Measurements from ENCODE around the gene TGM2.

The TGM2 gene

DNA sequence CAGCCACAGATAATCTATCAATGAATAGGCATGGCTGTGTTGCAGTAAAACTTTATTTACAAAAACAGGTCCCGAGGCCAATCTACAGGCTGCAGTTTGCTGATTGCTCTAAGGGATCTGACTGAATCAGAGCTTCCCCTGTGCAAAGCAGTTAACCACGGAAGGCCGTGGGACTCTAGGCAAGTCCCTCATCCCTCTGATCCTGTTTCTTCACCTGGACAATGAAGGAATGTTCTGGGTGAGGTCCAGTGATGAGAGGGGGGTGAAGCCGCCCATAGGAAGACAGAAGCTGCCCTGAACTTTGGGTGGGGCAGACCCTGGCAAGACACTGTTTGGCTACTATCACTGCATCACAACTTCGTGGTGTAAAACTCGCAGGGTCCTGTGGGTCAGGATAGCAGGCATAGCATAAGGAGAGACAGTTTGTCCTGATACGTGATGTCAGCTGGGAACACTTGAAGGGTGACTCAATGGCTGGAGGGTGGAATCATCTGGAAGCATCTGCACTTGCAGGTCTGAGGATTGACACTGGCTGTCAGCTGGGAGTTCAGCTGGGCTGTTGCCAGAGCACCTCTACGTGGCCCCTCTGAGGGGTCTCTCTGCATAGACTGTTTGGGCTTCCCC is 33.3 kb upstream of the TGM2 start:
- no peak for DNase-seq

DNA sequence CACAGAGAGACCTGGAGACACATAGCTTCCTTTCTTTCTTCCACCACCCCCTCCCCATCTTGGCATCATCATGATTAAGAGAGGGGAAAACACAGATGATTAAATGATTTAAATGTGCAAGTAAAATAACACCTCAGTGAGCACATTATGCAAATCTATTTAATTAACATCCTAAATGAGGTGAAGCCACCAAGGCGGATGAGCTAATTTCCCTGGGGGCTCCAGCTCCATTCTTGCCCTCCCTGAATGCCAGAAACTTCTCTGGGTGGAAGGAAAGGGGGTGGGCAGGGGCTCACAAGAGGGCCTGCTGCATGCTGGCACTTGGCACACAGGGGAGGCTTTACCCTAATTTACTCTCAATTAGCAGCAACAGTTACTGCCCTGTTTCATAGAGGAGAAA is 32.5 kb upstream of the TGM2 start:
- DNase-seq: no peak

DNA sequence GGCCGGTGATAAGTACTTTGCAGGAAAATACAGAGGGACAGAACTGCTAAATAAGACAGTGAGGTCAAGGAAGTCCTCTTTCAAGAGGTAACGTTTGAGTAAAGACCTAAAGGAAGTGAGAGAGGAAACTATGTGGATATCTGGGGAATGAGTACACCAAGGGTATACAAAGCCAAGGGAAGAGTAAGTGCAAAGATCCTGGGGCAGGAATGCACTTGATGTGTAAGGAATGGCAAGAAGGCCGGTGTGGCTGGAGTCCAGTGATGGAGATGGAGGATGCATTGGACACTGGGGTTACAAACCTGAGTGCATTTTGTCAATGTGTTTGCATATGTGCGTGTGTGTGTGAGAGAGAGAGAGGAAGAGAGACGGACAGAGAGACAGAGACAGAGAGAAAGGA is 32.1 kb upstream of the TGM2 start:
- no peak for DNase-seq

DNA sequence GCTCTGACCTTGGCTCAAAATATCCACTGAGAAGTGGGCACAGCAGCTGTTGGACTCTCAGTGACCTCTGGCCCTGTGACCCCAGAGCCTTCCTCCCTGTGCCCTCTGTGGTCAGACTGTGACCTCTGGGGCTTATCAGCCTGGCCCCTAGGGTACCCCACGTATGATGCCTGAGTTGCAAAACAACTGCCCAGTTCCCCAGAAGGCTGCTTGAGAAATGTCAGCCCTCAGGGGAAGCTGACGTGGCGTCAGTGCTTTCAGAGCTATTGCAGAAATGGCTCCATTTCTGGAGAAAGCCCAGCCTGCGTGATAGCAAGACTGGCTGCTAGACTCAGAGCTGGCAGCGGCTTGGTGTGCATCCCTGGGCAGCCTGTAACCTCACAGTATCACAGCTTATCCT is 31.5 kb upstream of the TGM2 start:
- DNase-seq: no peak

DNA sequence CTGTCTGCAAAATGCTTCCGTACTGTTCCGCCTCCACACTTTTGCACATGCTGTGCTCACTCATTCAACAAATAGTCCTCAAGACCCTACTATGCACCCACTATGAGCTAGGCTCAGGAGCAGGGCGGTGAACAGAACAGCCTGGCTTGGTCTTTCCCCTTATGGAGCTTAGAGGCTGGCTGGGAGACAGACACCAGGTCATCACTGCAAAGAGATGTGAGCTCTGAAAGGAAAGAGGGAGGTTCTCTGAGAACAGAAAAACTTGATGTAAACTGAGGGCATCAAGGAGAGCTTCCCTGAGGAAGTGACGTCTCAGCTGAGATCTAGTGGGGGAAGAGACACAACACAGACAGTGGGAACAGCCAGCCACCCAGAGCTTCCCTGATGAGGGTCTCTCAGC is 31.0 kb upstream of the TGM2 start:
- no peak for DNase-seq

DNA sequence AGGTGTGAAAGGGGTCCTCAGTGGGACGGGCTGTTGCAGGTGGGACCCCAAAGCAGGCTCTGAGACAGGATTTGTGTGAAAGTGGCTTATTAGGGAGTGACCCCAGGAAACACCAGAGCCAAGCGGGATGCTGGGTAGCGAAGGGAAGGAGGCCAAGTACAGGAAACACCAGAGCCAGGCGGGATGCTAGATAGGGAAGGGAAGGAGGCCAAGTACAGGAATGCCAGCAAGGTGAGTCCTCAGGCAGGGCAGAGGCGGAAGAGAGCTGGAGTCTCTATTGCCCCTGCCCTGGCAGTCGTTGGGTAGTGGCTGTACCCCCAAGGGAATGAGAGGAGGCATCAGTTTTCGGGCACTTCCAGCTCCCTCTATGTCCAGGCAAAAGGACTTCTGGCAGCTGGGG is 30.5 kb upstream of the TGM2 start:
- DNase-seq: no peak

DNA sequence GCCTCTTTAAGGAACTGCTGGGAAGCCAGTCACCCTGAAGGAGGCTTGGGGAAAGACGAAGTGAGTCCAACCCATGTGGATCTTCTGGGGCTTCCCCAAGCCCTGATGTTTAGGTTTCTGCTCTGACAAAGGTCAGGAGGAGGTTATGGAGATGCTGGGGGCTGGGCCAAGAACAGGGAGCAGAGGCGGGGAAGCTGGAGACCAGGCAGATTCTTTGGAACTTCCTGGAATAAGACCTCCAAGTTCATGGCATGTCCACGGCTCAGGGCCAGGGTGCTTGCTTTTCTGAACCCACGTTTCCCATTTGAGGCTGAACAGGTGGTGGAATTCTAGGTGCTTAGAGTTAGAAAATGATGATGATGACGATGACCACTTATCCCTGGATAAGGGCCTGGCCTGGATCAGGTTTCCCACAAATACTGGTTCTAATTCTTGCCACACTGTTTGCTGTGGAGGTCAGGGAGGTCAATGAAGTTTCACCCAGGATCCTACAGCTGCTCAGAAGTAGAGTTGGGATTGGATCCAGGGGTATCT is 30.0 kb upstream of the TGM2 start:
- DNase-seq: no peak

DNA sequence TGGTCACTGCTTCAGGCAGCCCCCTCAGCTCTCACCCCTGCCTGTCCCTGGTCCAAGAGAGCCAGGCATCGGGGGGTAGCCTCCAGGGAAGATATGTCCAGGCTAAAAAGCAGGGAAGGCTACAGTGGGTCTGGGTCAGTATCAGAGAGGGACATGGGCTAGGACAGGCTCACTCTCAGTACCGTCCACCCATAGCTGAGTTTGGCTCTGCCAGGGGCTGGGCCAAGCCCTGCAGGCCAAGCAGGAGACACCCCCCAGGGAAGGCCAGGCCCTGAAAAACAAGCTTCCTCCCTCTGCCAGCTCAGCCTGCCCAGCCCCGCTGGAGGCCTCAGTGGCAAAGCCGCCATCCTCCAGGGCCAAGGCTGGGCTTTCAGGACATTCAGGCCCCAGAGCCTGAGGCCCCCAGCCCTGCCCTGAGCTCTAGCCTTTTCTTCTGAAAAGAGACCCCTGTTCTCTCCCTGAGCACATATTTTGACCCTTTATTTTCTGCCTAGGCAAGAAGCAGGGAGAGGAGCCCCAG is 28.6 kb upstream of the TGM2 start:
- DNase-seq: no peak

DNA sequence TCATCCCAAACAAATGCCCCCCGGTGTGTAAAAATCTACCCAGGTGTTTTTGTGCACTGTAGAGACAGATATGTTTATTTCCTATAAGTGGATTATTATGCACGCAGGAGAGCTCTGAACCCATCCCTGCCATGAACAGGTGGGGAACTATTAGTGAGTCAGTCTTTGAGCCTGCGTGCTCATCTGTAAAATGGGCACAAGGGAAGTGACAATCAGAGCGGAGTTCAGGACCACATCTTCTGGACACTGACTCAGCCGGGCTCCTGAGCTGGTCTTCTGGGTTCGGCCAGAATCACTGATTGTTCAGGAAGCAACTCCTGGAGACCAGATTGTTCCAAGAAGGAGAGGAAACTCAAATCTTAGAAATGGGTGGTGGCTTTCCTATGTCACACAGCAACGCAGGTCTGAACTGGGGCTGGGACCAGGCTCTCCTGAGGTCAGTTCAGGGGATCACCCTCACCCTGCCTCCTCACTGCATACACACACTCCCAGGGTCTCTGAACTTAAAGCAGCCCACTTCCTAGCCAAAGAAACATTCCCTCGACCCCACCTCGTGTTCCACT is 27.3 kb upstream of the TGM2 start:
- no peak for DNase-seq

DNA sequence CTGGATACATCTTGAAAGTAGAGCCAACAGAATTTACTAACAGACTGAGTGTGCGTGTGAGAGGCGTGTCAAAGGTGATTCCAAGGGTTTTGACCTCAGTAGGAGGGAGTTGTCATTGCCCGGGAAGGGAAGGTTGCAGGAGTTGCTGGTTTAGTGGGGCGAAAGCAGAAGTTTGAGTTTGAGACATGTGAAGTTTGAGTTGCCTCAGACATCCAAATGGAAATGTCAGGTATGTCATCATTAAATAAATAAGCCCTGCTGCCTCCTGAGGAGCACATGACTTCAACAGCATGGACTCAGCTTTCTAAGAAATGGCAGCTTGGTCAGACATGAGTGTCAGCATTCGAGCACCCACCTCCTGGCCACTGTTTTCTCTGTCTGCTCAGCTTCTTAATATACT is 26.6 kb upstream of the TGM2 start:
- DNase-seq: no peak

DNA sequence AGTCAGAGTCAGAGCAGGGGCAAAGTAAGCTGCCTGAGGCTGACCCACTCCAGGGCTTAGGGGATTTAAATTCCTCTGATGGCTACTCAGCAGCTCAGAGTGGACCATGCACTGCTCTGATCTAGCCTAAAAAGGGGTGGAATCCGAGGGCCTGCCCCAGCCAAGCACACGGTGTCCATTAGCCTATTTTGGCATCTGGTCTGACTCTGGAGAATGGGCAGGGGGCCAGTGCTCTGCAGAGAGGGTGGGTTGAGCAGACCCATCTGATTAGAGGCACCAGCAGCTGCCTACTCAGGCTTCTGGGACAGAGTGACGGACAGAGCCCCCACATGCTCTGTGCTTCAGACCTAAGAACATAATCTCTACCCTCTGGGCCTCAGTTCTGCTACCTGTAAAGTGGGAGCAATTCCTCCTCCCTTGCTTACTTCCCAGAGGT is 25.9 kb upstream of the TGM2 start:
- no peak for DNase-seq

DNA sequence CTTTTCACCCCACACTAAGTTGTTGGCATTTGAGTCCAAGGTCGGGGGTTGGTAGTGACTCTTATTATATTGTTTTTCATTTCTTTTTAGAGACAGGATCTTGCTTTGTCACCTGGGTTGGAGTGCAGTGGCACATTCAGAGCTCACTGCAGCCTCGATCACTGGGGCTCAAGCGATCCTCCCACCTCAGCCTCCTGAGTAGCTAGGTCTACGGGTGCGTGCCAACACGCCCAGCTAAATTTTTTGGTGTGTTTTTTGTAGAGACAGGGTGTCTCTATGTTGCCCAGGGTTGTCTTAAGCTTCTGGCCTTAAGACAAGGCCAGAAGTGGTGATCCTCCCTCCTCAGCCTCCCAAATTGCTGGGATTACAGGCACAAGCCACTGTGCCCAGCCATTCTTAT is 25.1 kb upstream of the TGM2 start:
- no peak for DNase-seq

DNA sequence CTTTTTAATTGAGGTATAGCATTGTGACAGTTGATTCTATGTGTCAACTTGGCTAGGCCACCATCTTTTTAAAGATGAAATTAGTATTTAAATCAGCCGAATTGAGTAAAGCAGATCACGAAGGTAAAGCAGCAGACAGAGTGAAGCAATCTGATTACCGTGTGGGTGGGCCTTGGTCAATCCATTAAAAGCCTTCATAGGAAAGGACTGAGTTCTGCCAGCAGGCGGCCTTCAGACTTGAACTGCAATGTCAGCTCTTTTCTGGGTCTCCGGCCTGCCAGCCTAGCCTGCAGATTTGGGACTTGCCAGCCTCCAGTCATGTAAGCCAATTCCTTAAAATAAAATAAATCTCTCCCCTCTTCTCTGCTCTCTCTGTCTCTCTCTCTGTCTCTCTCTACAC is 22.4 kb upstream of the TGM2 start:
- no peak for DNase-seq

DNA sequence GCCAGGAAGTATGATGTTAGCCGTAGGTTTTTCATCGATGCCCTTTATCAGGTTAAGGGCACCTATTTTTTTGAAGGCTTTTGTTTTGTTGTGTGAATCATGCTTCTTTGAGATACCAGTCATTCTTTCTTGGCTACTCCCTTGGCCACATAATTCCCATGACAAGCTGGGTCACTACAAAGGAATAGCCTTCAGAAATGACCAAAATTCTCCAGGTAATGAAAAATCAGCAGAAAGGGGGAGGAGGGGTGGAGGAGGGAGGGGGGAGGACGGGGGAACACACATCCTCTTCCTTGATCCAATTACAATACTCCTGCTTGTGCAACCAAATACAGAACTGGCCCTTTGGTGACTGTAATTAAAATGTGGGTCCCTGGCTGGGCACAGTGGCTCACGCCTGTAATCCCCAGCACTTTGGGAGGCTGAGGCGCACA is 21.7 kb upstream of the TGM2 start:
- no peak for DNase-seq

DNA sequence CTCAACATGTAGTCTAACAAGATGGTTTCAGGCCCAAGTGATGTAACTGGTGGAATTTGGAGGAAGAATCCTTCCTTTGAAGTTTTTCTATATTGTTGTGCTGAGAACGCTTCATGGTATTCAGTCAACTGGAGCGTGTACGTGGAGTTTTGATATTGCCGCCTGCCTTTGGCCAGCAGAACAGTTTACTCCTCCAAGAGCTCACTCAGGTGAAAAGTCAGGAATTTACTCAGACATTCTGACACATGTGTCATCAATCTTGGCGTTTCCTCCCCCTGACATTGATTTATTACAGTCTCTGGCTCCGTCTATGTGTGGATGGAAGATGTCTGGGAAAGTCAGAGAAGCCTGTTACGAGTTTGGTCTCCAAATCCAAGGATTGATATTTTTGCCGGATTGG is 19.0 kb upstream of the TGM2 start:
- no peak for DNase-seq

DNA sequence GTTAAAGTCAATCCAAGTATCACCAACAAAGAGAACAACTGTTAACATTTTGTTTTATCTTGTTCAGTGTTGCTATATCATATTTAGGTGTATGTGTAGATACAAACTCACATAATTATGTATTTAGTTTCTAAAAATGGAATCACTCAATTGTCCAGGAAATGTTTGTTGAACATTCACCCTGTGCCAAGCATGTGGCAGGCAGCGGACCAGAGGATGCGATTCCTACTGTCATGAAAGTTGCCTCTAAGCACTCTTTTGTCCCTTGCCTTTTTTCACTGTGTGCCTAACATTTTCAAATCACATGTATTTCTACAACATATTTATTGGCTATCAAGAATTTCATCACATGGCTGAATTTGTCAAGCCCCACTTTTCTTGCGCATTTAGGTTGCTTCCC is 16.9 kb upstream of the TGM2 start:
- DNase-seq: no peak

DNA sequence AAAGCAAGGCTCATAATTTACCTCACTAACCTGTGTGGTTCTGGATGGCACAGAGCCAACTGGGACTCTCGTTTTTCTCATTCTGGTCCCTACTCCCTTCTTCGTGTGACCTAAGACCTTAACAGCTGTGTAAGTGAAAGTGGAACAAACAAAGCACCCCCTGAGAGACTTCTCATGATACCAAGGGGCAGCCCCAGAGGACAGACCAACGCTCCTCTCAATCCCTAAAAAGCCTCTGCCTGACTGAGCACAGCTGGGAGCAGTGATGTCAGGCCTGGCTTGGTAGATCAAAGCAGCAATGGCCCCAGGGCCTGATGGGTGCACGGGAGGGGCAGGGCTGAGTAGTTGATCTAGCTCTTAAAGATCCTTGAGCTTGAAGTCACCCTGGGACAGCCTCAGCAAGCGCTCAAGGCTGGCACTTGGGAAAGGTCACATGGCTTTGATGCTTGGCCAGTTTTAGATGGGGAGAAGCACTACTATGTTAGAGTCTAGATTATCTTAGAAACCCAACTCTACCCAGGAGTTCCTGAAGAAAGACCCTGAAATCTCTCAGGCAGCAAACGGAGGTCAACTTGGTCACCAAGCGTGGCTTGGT is 16.2 kb upstream of the TGM2 start:
- no peak for DNase-seq

DNA sequence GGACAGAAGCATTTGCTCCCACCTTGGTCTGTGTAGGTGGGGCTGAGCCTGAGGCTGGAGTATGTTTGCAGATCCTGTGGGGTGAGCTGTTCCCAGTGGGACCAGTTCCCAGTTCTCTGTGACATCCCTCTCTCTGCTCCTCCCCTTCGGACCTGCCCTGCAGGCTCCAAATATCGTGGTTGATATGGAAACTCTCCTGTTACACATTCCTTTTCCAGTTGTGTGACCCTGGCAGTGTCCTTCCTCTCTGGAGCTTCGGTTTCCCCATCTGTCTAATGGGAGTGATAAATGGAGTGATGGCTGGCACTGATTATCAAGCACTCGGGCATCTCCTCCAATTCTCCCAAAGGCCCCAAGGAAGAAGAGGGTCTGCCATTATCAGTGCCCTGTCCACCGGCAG is 15.7 kb upstream of the TGM2 start:
- no peak for DNase-seq

DNA sequence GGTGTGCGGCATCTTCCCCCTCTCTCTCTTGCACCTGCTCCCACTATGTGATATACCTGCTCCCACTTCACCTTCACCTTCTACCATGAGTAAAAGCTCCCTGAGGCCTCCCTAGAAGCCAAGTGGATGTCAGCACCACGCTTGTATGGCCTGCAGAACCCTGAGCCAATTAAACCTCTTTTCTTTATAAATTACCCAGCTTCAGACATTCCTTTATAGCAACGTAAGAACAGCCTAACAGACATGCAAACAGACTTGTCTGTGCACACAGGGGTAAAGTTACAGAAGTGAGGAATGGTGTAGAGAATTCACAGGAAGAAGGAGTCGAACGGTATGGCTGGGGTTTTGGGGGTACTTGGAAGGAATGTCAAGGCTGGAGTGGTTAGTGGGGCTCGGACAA is 14.8 kb upstream of the TGM2 start:
- DNase-seq: no peak

DNA sequence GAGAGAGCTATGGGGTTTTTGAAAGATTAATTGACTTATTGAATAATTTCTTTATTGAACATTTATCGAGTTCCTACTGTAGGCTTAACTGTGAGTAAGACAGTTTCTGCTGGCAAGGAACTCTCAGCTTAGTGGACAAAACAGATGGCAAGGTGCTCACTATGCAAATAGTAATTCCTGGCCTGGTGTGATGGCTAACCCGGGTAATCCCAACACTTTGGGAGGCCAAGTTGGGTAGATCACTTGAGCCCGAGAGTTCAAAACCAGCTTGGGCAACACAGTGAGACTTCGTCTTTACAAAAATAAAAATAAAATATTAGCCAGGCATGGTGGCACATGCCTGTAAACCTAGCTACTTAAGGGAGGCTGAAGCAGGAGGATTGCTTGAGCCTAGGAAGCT is 13.5 kb upstream of the TGM2 start:
- DNase-seq: no peak

DNA sequence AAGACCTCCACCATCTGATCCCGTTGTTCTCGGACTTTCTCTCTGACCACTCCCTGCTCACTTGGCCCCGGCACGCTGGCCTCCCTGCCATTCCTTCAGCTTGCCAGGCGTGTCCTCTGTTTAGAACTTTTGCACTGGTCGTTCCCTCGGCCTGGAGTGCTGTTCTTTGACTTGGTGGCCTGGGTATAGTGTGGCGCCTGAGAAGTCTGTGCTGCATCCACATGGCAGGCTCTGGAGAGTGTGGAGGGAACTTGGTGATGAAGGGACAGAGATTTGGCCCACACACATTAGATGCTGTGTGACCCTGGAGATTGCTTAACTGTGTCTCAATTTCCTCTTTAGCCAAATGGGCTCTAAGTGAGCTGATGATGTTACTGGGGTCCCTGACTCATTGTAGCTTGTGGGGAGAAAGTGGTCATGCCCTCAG is 13.0 kb upstream of the TGM2 start:
- DNase-seq: no peak

DNA sequence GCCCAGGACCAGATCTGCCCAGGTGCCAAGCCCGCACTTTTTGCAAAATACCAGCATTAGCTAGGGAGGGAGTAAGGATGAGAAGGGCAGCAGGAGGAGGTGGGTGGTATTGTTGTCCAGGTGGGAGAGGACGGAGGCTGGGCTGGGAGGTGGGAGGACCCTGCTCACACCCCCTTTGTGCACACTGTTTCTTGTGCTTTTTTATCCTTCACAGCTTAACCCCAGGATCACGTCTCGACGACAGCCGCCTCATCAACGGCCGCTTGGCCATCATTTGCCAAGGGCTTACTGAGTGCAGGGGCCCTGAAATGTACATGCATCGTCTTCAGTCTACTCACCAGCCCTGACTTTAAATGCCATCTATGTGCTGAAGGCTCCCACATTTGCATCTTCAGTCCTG is 12.1 kb upstream of the TGM2 start:
- no peak for DNase-seq

DNA sequence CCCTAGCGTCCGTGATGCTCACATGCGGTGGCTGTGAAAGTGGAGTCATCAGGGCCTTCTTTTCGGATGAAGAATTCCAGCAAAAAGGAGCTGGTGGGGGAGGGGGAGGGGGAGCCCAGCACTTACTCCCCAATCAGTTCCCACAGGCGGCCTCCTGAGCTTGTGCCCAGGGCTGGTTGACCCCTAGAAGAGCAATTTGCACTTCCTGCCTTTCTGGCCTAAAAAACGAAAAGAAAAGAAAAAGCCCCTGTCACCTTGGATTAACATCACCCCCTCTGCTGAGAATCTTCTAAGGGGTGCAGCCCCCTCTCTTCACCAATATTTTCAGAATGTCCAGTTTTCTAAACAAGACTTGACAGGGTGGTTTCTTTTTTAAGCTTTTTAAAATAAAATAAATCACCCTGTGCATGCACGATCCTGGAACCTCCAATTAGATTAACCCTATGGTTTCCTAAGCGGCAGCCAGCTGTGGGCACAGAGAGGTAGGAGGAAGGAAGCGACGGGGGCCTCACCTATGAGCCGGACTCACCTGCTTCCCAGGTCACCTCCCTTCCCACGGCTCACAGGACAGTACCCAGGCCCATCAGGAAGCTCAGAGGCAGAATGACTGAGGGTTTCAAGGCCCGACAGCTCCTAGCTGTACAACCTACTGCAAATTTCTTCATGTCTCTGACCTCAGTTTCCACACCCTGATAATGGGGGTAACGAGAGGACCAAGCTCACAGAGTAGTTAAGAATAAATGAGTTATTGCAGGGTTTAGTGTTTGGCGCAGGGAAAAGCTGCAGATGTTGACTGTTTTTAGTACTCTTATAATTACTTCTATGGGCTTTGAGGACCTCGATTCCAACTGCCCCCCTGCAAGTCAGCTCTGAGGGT is 10.5 kb upstream of the TGM2 start:
- no peak for DNase-seq
